ENCODE data around the gene FZD2. TPM values are rescaled to one million over a fixed set of nuclear protein-coding genes. Genes with fewer than 3 reads are reported as not detected.
A peak's percentile ranks its signal among the peaks of the same experiment; 100 is the strongest.

The FZD2 gene
- total and polyA plus RNA-seq, 2 of the 13 experiments (the other 11 are each of a cell fraction or from before 2014, with no cell fraction given) = 0.07 to 0.13 TPM

- TF ChIP-seq THAP8 (CRISPR knock-in tag; IDR thresholded peaks at IDR 0.05; ENCODE audit: borderline replicate concordance) (no peak), TIGD3 (CRISPR knock-in tag; IDR thresholded peaks at IDR 0.05; ENCODE audit: borderline replicate concordance) (no peak), MXI1 (IDR thresholded peaks at IDR 0.05; ENCODE audit: borderline replicate concordance, low read depth, low read length) (no peak), GATA4 (IDR thresholded peaks at IDR 0.05; ENCODE audit: borderline replicate concordance, low read depth) (no peak), UBTF (CRISPR knock-in tag; IDR thresholded peaks at IDR 0.05) (0 out of 2 replicates have a peak, but pooled peaks have one; percentile 35), SAFB2 (CRISPR knock-in tag; IDR thresholded peaks at IDR 0.05; ENCODE audit: borderline replicate concordance, low read depth) (no peak), ZNF124 (CRISPR knock-in tag; IDR thresholded peaks at IDR 0.05) (0 out of 2 replicates have a peak, but pooled peaks have one; percentile 33), CREBL2 (CRISPR knock-in tag; IDR thresholded peaks at IDR 0.05; ENCODE audit: borderline replicate concordance) (peak; percentile 32; the same call in 1 of the 2 replicates), KLF13 (CRISPR knock-in tag; IDR thresholded peaks at IDR 0.05) (no peak), RNF2 (conservative IDR thresholded peaks at IDR 0.05; ENCODE audit: low read depth) (no peak), ZNF790 (CRISPR knock-in tag; IDR thresholded peaks at IDR 0.05; ENCODE audit: borderline replicate concordance) (no peak), DMAP1 (CRISPR knock-in tag; IDR thresholded peaks at IDR 0.05) (no peak; the same call in 1 of the 2 replicates), ZNF430 (CRISPR knock-in tag; IDR thresholded peaks at IDR 0.05) (no peak), YY1 (IDR thresholded peaks at IDR 0.05; ENCODE audit: insufficient read depth, insufficient replicate concordance, low read depth, low read length) (peak; percentile 49), NR0B2 (CRISPR knock-in tag; IDR thresholded peaks at IDR 0.05) (no peak), ZBTB42 (CRISPR knock-in tag; IDR thresholded peaks at IDR 0.05) (no peak), PAF1 (CRISPR knock-in tag; IDR thresholded peaks at IDR 0.05) (no peak), CENPX (CRISPR knock-in tag; IDR thresholded peaks at IDR 0.05) (no peak), XRCC5 (optimal IDR thresholded peaks at IDR 0.05; ENCODE audit: low read length) (peak; percentile 82), REXO4 (CRISPR knock-in tag; IDR thresholded peaks at IDR 0.05; ENCODE audit: borderline replicate concordance) (no peak), SRSF1 (optimal IDR thresholded peaks at IDR 0.05; ENCODE audit: low read depth, low read length) (no peak), ZFP36L2 (CRISPR knock-in tag; IDR thresholded peaks at IDR 0.05) (no peak), NFYB (CRISPR knock-in tag; IDR thresholded peaks at IDR 0.05) (no peak)
Measured at GRCh38 chr17:44522883-44523671, 34.2 kb upstream of the FZD2 start (continued).
